Activated CD4-positive, alpha-beta T cell treated with anti-CD3 and anti-CD28 coated beads, Interleukin-2, amount 50 U/mL, for 48 hours (primary cell): Measurements from ENCODE around the gene EML4.
A peak's percentile ranks its signal among the peaks of the same experiment; 100 is the strongest.

Source experiments
- DNase-seq, 2 experiments: peaks; one replicate each; pipeline ENCODE4 v3.0.0-alpha.2; 2020

Gene EML4

GRCh38 chr2:42229949-42230348, 60.8 kb downstream of the EML4 start:
- no peak for DNase-seq

- DNase-seq, result no peak
These were observed 61.7 kb downstream of the EML4 start for GRCh38 chr2:42230891-42231290.

GRCh38 chr2:42232024-42232423, 62.9 kb downstream of the EML4 start:
- no peak for DNase-seq

GRCh38 chr2:42233976-42234441, 64.9 kb downstream of the EML4 start:
- DNase-seq, result no peak

GRCh38 chr2:42236911-42237310, 67.8 kb downstream of the EML4 start:
- DNase-seq, result no peak

GRCh38 chr2:42238644-42239288, 69.6 kb downstream of the EML4 start:
- DNase-seq, result peak; percentile 34 to 53

GRCh38 chr2:42239289-42239661, 70.1 kb downstream of the EML4 start:
- DNase-seq, result no peak

GRCh38 chr2:42239811-42240210, 70.7 kb downstream of the EML4 start:
- DNase-seq, result no peak

GRCh38 chr2:42241517-42241916, 72.4 kb downstream of the EML4 start:
- no peak for DNase-seq

GRCh38 chr2:42243297-42243696, 74.1 kb downstream of the EML4 start:
- no peak for DNase-seq

- DNase-seq, result no peak
These were observed 75.4 kb downstream of the EML4 start for GRCh38 chr2:42244520-42244919.

GRCh38 chr2:42245396-42245795, 76.2 kb downstream of the EML4 start:
- no peak for DNase-seq

GRCh38 chr2:42246562-42246961, 77.4 kb downstream of the EML4 start:
- DNase-seq, result no peak

- no peak for DNase-seq
These were observed 79.7 kb downstream of the EML4 start for GRCh38 chr2:42248846-42249245.

- DNase-seq, result no peak
These were observed 80.1 kb downstream of the EML4 start for GRCh38 chr2:42249284-42249683.

- DNase-seq, result no peak
These were observed 80.7 kb downstream of the EML4 start for GRCh38 chr2:42249887-42250286.

GRCh38 chr2:42250925-42251324, 81.8 kb downstream of the EML4 start:
- no peak for DNase-seq

- peak in 1 of 2 experiments; percentile 19 for DNase-seq
These were observed 83.3 kb downstream of the EML4 start for GRCh38 chr2:42252464-42252863.

GRCh38 chr2:42254186-42254895, 85.2 kb downstream of the EML4 start:
- DNase-seq, result no peak

GRCh38 chr2:42256505-42256904, 87.4 kb downstream of the EML4 start:
- DNase-seq, result no peak

GRCh38 chr2:42261518-42262195, 92.5 kb downstream of the EML4 start:
- DNase-seq, result no peak

- DNase-seq, result no peak
These were observed 97.1 kb downstream of the EML4 start for GRCh38 chr2:42266236-42266635.

- DNase-seq, result no peak
These were observed 98.4 kb downstream of the EML4 start for GRCh38 chr2:42267530-42267929.

- DNase-seq, result no peak
These were observed 99.5 kb downstream of the EML4 start for GRCh38 chr2:42268528-42269151.
